ENCODE data around the gene TBX20.

The TBX20 gene, protein sequence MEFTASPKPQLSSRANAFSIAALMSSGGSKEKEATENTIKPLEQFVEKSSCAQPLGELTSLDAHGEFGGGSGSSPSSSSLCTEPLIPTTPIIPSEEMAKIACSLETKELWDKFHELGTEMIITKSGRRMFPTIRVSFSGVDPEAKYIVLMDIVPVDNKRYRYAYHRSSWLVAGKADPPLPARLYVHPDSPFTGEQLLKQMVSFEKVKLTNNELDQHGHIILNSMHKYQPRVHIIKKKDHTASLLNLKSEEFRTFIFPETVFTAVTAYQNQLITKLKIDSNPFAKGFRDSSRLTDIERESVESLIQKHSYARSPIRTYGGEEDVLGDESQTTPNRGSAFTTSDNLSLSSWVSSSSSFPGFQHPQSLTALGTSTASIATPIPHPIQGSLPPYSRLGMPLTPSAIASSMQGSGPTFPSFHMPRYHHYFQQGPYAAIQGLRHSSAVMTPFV

GRCh38 chr7:35253710-35254495, at the start of gene TBX20:
Gene TBX20, minus strand, starts transcription at chr7:35254100. Its CDS starts 480 bp downstream, at chr7:35253620.
- DNase-seq: peak; percentile 61

GRCh38 chr7:35289376-35289775, 35.5 kb upstream of the TBX20 start:
- no peak for DNase-seq

- no peak for DNase-seq
These were observed 33.1 kb upstream of the TBX20 start for GRCh38 chr7:35286986-35287385.

GRCh38 chr7:35286422-35286821, 32.5 kb upstream of the TBX20 start:
- DNase-seq: no peak

DNA sequence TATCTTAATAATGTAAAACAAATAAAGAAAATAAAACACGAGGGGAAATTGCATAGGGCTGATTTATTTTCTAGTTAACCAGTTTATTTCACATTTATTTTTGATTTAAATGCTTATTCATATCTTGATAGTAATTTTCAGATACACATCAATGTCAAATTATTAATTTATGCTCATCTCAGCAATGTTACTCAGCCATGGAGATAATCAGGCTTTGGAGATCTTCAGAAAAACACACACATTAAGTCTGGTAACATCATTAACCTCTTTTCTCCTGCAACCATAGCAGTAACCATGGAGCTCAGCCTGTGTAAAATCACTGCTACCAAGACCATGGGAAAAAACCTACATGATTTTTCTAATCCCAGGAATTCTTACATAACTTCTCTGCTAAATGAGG, 31.9 kb upstream of the TBX20 start:
- no peak for DNase-seq

DNA sequence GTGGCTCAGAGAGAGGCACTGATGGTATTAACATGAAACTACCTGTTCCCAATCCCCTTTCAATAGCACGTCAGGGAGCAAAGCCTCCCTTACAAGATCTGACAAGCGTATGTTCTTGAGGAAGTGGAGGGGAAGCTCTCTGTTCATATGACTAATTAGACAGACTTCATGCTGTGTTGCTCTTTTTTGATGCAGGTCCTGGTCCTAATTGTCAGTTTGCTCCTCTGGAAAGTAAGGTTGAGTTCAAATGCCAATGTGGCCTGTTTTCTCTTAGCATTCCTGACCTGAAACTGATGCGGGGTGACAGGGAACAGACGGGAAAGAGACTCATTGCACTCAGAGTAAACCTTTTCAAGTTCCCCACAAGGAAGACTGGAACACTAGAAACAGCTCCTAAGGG, 27.0 kb upstream of the TBX20 start:
- DNase-seq: no peak

- DNase-seq: no peak
These were observed 23.5 kb upstream of the TBX20 start for GRCh38 chr7:35277359-35277758.

DNA sequence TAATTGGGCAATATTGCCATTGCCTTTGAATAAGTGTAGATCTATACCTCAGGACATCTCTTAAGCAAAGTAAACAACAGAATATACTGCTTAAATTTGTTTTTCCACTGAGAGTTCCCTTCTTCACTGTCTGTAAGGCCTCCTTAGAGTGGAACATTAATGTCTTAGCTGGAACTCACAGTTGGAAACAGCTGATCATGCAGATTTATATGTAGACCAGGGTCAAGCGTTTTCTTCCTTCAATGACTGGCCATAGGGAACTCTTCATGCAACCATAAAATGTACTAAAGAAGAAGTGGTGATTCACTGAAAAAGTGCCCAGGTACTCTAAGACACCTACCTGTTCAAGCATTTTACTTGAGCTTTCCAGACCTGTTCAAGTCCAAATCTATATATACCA, 18.3 kb upstream of the TBX20 start:
- no peak for DNase-seq

GRCh38 chr7:35268953-35269352, 15.1 kb upstream of the TBX20 start:
- DNase-seq: no peak

GRCh38 chr7:35267411-35267810, 13.5 kb upstream of the TBX20 start:
- DNase-seq: no peak

DNA sequence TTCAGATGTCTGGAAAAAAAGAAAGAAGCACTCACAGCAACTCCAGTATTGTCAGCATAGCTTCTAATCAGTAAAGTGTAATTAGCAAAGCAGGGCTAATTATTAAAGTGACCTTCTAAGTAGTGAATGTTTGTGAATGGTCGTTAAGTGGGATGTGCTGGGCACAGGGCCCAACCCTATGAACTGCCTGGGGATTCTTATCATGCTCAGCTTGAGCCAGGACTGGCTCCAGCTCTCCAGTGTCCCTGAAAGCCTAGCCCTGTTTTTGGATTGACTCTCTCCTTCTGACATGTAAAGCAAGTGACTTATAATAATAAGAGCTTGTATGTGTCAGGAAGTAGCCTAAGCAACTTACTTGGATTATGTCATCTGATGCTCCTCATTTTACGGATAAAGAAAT, 9.5 kb upstream of the TBX20 start:
- DNase-seq: no peak

GRCh38 chr7:35261476-35262285, 7.8 kb upstream of the TBX20 start:
- no peak for DNase-seq

- no peak for DNase-seq
These were observed 7.1 kb upstream of the TBX20 start for GRCh38 chr7:35261041-35261440.

- no peak for DNase-seq
These were observed 6.3 kb upstream of the TBX20 start for GRCh38 chr7:35260246-35260645.

GRCh38 chr7:35259523-35259908, 5.6 kb upstream of the TBX20 start:
- no peak for DNase-seq

GRCh38 chr7:35258868-35259522, 5.1 kb upstream of the TBX20 start:
- no peak for DNase-seq

DNA sequence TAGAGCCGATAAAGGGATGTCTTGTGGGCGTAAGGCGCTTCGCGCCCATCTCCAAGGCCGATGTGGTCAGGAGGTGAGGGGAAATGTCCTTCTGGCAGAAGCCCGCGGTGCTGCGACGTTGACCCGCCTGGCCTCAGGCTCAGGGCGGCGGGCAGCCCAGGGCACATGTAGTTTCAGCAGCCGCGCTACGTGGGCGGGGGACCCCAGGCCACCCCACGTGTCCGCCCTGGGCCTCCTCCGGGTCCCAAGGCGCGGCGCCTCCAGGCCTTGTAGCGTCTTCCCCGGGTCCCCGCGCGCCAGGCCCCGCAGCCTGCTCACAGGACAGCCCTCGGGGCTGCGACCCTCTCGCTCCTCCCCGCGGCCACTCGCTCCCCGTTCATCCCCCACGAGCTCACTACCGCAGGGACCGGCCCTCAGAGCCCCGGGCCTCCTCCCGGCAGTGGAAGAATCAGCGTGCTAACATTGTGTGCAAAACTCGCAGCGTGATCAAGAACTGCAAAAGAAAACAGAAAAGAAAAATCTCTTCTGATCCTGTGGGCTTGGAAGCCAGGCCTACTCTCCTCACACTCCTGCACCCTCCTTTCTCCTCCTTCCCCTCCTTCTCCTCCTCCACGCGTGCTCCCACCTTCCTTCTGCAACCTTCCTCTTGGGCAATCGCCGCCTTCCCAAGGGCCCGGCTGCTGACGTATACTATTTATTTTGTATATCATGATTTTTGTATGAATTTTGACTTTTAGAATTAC, 4.4 kb upstream of the TBX20 start:
- no peak for DNase-seq

- DNase-seq: no peak
These were observed 3.6 kb upstream of the TBX20 start for GRCh38 chr7:35257251-35258124.

DNA sequence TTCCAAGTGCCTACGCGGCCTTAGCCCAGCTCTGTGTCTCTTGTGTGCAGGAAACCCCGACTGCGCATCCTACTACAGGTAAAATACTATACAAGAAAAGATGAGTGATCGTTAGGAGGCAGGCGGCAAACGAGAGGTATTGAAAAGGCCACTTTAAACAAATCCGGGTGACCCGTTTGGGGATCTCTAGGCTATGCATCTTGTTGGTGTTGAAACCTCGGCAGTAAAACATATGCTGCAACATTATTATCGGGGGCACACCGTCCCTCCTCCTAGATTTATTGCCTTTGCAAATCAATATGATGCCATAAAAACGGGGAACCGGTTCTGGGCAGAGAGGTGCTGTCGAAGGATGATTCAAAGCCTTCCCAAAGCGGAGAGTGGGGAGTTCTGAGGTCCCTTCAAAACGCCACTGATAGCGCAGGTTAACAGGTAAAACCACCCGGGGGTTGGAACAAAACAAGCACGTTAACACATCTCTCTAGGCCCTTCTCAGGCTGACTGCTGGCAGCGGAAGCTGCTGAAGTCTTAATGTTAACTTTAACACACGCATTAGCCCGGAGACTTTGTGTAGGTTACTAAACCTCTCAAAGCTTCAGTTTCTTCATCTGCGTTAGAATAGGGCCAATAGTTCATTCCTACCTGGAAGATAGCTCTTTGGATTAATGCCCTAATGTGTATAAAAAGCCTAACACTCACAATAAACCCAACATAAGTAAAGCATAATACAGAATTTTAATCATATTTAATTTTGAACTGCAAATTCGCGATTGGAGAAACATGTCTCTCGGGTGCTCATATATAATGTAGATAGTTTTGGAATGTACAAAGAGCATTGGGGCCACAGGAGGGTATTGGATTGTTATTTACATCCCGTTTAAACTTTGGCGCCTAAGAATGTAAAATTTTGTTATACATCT, 2.6 kb upstream of the TBX20 start:
- DNase-seq: peak; percentile 3
